Measurements from ENCODE around the gene SCN7A.

SCN7A gene

GRCh38 chr2:166518634-166519390, 24.8 kb upstream of the SCN7A start:
- no peaks in the 10 kb centered on the region for H3K79me2 ChIP-seq (ENCODE audit: insufficient read depth, low read length)
- no peaks in the 10 kb centered on the region for H3K27me3 ChIP-seq (ENCODE audit: low read length)
- TF ChIP-seq EZH2phosphoT487 (conservative IDR thresholded peaks at IDR 0.05; ENCODE audit: low read length) (no peak), CTCF (IDR thresholded peaks at IDR 0.05; ENCODE audit: insufficient read depth, low read length, poor library complexity, severe bottlenecking) (no peak)
- H3K9ac ChIP-seq (ENCODE audit: low read length) = no peak overlapping the region
- no peaks in the 10 kb centered on the region for H3K9me2 ChIP-seq (replicated peaks; ENCODE audit: insufficient read depth, low read length)
- H4K20me1 ChIP-seq (ENCODE audit: low read depth, low read length) = no peaks in the 10 kb centered on the region; the same call in 1 of the 2 replicates
- H2AFZ ChIP-seq (ENCODE audit: low read depth, low read length, severe bottlenecking) = no peak overlapping the region
- H3K4me2 ChIP-seq (ENCODE audit: low read depth, low read length, poor library complexity, severe bottlenecking) = no peak overlapping the region
- no peaks in the 10 kb centered on the region for H3F3A ChIP-seq (ENCODE audit: insufficient read depth)
- no peaks in the 10 kb centered on the region for H3K36me3 ChIP-seq (ENCODE audit: low read length)
- no peak overlapping the region for H3K4me3 ChIP-seq (ENCODE audit: insufficient read depth, low read length, poor library complexity, severe bottlenecking)
- no peak overlapping the region for H3K27ac ChIP-seq (ENCODE audit: low read depth, low read length)
- H3K9me3 ChIP-seq (ENCODE audit: insufficient read depth, low read length) = no peaks in the 10 kb centered on the region

- no peaks in the 10 kb centered on the region for H3F3A ChIP-seq (ENCODE audit: insufficient read depth)
- TF ChIP-seq CTCF (IDR thresholded peaks at IDR 0.05; ENCODE audit: insufficient read depth, low read length, poor library complexity, severe bottlenecking) = no peak
- TF ChIP-seq EZH2phosphoT487 (conservative IDR thresholded peaks at IDR 0.05; ENCODE audit: low read length) = no peak
- no peaks in the 10 kb centered on the region for H4K20me1 ChIP-seq (ENCODE audit: low read depth, low read length)
- no peak overlapping the region for H3K9ac ChIP-seq (ENCODE audit: low read length)
- H2AFZ ChIP-seq (ENCODE audit: low read depth, low read length, severe bottlenecking) = no peak overlapping the region
- H3K4me3 ChIP-seq (ENCODE audit: insufficient read depth, low read length, poor library complexity, severe bottlenecking) = no peak overlapping the region
- no peaks in the 10 kb centered on the region for H3K27me3 ChIP-seq (ENCODE audit: low read length)
- H3K79me2 ChIP-seq (ENCODE audit: insufficient read depth, low read length) = no peaks in the 10 kb centered on the region
- H3K36me3 ChIP-seq (ENCODE audit: low read length) = no peaks in the 10 kb centered on the region
- no peaks in the 10 kb centered on the region for H3K9me3 ChIP-seq (ENCODE audit: insufficient read depth, low read length)
- H3K9me2 ChIP-seq (replicated peaks; ENCODE audit: insufficient read depth, low read length) = no peaks in the 10 kb centered on the region
- H3K4me2 ChIP-seq (ENCODE audit: low read depth, low read length, poor library complexity, severe bottlenecking) = no peak overlapping the region
- H3K27ac ChIP-seq (ENCODE audit: low read depth, low read length) = no peak overlapping the region
These were observed 23.5 kb upstream of the SCN7A start for GRCh38 chr2:166517533-166518061.

- H3K9ac ChIP-seq (ENCODE audit: low read length) = no peak overlapping the region
- TF ChIP-seq CTCF (IDR thresholded peaks at IDR 0.05; ENCODE audit: insufficient read depth, low read length, poor library complexity, severe bottlenecking) = peak; percentile 26
- TF ChIP-seq EZH2phosphoT487 (conservative IDR thresholded peaks at IDR 0.05; ENCODE audit: low read length) = no peak
- H3K27ac ChIP-seq (ENCODE audit: low read depth, low read length) = no peak overlapping the region
- H3K4me2 ChIP-seq (ENCODE audit: low read depth, low read length, poor library complexity, severe bottlenecking) = no peak overlapping the region
- H3K36me3 ChIP-seq (ENCODE audit: low read length) = no peaks in the 10 kb centered on the region
- H3K79me2 ChIP-seq (ENCODE audit: insufficient read depth, low read length) = no peaks in the 10 kb centered on the region
- H3K4me3 ChIP-seq (ENCODE audit: insufficient read depth, low read length, poor library complexity, severe bottlenecking) = no peak overlapping the region
- no peaks in the 10 kb centered on the region for H3F3A ChIP-seq (ENCODE audit: insufficient read depth)
- H2AFZ ChIP-seq (ENCODE audit: low read depth, low read length, severe bottlenecking) = no peak overlapping the region
- H4K20me1 ChIP-seq (ENCODE audit: low read depth, low read length) = no peaks in the 10 kb centered on the region
- no peaks in the 10 kb centered on the region for H3K9me3 ChIP-seq (ENCODE audit: insufficient read depth, low read length)
- no peaks in the 10 kb centered on the region for H3K9me2 ChIP-seq (replicated peaks; ENCODE audit: insufficient read depth, low read length)
- no peaks in the 10 kb centered on the region for H3K27me3 ChIP-seq (ENCODE audit: low read length)
These were observed 22.8 kb upstream of the SCN7A start for GRCh38 chr2:166516712-166517303.
